Globus pallidus (tissue), 1 donor: Measurements from ENCODE around the gene GAGE12E.
"Not testable (repeated sequence)": the region's sequence is repeated elsewhere in the genome, so short reads cannot be mapped to it uniquely, and the experiment has no call there.

ENCODE experiments used
- DNase-seq: peaks from one replicate; pipeline ENCODE4 v3.0.0-alpha.2; 2015; ENCODE audit warnings: low spot score

GAGE12E gene, protein sequence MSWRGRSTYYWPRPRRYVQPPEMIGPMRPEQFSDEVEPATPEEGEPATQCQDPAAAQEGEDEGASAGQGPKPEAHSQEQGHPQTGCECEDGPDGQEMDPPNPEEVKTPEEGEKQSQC

GRCh38 chrX:49550989-49551388 lies at the start of gene GAGE12E:
GAGE12E (plus strand) TSS chrX:49551289; CDS start chrX:49552444, 1,155 bp downstream.
- not testable (repeated sequence) for DNase-seq

- DNase-seq: not testable (repeated sequence)
Observed at GRCh38 chrX:49531877-49532276, 19.2 kb upstream of the GAGE12E start, which contains the start of gene GAGE12C. GAGE12C (plus strand) TSS chrX:49532177; CDS start chrX:49533332, 1,155 bp downstream.

DNA sequence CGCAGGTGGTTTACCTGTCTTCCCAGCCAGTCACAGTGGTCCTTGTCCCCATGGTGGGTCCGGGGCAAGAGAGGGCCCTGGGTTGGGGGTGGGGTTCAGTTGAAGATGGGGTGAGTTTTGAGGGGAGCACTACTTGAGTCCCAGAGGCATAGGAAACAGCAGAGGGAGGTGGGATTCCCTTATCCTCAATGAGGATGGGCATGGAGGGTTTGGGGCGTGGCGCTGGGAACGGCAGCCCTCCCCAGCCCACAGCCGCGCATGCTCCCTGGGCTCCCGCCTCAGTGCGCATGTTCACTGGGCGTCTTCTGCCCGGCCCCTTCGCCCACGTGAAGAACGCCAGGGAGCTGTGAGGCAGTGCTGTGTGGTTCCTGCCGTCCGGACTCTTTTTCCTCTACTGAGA lies 9.7 kb upstream of the GAGE12E start, which contains the start of gene GAGE12D:
Gene GAGE12D, plus strand, starts transcription at position 301 of the 400 bp plus-strand sequence. CDS start 1,155 bp downstream, outside the sequence.
- not testable (repeated sequence) for DNase-seq

DNA sequence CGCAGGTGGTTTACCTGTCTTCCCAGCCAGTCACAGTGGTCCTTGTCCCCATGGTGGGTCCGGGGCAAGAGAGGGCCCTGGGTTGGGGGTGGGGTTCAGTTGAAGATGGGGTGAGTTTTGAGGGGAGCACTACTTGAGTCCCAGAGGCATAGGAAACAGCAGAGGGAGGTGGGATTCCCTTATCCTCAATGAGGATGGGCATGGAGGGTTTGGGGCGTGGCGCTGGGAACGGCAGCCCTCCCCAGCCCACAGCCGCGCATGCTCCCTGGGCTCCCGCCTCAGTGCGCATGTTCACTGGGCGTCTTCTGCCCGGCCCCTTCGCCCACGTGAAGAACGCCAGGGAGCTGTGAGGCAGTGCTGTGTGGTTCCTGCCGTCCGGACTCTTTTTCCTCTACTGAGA lies 9.5 kb downstream of the GAGE12E start, which contains the start of gene GAGE12F:
Gene GAGE12F, plus strand, starts transcription at position 301 of the 400 bp plus-strand sequence. CDS start 1,155 bp downstream, outside the sequence.
- DNase-seq: not testable (repeated sequence)

DNA sequence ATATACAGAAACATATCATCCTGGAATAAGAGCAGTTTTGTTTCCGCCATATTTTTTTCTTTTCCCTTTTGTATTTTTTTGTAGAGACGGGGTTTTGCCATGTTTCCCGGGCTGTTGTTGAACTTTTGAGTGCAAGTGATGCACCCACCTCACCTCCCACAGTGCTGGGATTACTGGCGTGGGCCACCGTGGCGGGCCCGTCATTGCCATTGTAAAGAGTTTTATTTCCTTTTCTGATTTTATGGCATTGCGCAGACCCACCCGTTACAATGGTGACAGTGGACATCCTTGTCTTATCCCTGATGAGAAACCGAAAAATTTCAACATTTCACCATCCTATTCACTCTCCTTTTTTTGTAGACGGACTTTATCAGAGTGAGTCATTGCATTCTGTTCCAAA lies 17.6 kb downstream of the GAGE12E start:
- DNase-seq: not testable (repeated sequence)

DNA sequence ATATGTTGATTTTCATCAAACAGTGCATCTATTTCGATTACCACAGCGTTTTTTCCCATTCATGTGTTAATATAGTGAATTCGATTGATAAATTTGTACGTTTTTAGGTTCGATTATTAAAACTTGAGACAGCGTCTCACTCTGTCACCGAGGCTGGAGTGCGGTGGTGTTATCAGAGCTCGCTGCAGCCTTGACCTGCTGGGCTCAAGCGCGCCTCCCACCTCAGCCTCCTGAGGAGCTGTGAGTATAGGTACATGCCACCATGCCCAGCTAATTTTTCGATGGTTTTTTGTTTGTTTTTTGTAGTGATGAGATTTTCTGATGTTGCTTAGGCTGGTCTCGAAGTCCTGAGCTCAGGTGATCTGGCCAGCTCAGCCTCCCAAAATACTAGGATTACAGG lies 18.1 kb downstream of the GAGE12E start:
- not testable (repeated sequence) for DNase-seq

- not testable (repeated sequence) for DNase-seq
Observed at GRCh38 chrX:49570100-49570499, 19.0 kb downstream of the GAGE12E start, which contains the start of gene GAGE12G. GAGE12G (plus strand) TSS chrX:49570400; CDS start chrX:49571555, 1,155 bp downstream.

DNA sequence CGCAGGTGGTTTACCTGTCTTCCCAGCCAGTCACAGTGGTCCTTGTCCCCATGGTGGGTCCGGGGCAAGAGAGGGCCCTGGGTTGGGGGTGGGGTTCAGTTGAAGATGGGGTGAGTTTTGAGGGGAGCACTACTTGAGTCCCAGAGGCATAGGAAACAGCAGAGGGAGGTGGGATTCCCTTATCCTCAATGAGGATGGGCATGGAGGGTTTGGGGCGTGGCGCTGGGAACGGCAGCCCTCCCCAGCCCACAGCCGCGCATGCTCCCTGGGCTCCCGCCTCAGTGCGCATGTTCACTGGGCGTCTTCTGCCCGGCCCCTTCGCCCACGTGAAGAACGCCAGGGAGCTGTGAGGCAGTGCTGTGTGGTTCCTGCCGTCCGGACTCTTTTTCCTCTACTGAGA lies 28.6 kb downstream of the GAGE12E start, which contains the start of gene GAGE12H:
Gene GAGE12H, plus strand, starts transcription at position 301 of the 400 bp plus-strand sequence. CDS start 1,155 bp downstream, outside the sequence.
- not testable (repeated sequence) for DNase-seq

GRCh38 chrX:49589196-49589595 lies 38.1 kb downstream of the GAGE12E start, which contains the start of gene GAGE2A:
GAGE2A (plus strand) TSS chrX:49589496; CDS start chrX:49590651, 1,155 bp downstream.
- not testable (repeated sequence) for DNase-seq

- not testable (repeated sequence) for DNase-seq
Observed at GRCh38 chrX:49589769-49590478, 38.8 kb downstream of the GAGE12E start.

DNA sequence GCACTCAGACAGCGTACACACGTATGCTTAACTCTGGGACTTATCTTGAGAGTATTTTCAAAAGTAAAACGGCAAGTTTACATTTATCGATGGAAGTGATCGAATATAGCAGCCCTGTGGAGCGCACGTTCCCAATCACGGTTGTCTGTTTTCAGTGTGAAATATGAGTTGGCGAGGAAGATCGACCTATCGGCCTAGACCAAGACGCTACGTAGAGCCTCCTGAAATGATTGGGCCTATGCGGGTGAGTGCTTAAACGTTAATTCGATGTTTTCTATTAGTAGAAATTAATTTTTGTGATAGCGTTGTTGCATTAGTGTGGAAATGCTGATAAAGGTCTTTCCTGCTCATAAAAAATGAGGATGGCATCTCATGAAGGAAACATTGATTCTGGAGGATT lies 39.4 kb downstream of the GAGE12E start:
- DNase-seq: not testable (repeated sequence)

- not testable (repeated sequence) for DNase-seq
Observed at GRCh38 chrX:49598720-49599119, 47.6 kb downstream of the GAGE12E start, which contains the start of gene GAGE1. GAGE1 (plus strand) TSS chrX:49599020; CDS start chrX:49600175, 1,155 bp downstream.
